BJ (cell line): ENCODE results near the gene LST1. TPM values are rescaled to one million over a fixed set of nuclear protein-coding genes. Genes with fewer than 3 reads are reported as not detected.

ENCODE experiments used
- CTCF ChIA-PET: fragments of 350-600 bp; formaldehyde crosslinking; extraction: SDS; loops from one replicate; lab custom pipeline; 2021; ENCODE audit warnings: antibody characterized with exemption, inconsistent platforms; lab: Yijun Ruan, JAX
- POLR2A ChIA-PET: fragments of 300-600 bp; sonication (Branson Sonifier 250); formaldehyde crosslinking; extraction: SDS; loops from one replicate; lab custom pipeline; 2021; ENCODE audit warnings: antibody characterized with exemption; lab: Charles Lee
- DNase-seq: peaks from one replicate; pipeline ENCODE4 v3.0.0-alpha.2; 2011; ENCODE audit warnings: low read depth
- H3K27me3 ChIP-seq: 2 replicates; pipeline ENCODE4 v1.6.0; 2011; ENCODE audit warnings: low read length; ENCODE audit not compliant: control insufficient read depth, insufficient read depth
- H3K36me3 ChIP-seq: 2 replicates; pipeline ENCODE4 v1.5.1; 2011; ENCODE audit warnings: low read length; ENCODE audit not compliant: control insufficient read depth, insufficient read depth
- H3K4me3 ChIP-seq: 2 replicates; pipeline ENCODE4 v1.5.1; 2011; ENCODE audit warnings: low read depth, mild to moderate bottlenecking, control low read depth, low read length
- polyA plus RNA-seq: library from polyadenylated mRNA; depleted of rRNA; stranded (reverse); fragments of >200 nt; gene quantifications from 2 replicates; pipeline ENCODE4 v1.2.3, GENCODE V29; 2011
- TF ChIP-seq, protein P1 (sequence below): IDR thresholded peaks from 2 replicates; pipeline ENCODE4 v1.5.1; 2011; ENCODE audit warnings: low read depth, mild to moderate bottlenecking, control low read depth, inconsistent platforms, low read length, moderate library complexity; ENCODE audit not compliant: insufficient read depth

LST1 gene
- polyA plus RNA-seq, 1 experiment, result 0.42 TPM

- H3K27me3 ChIP-seq, result peaks cover 1% of the 10 kb centered on the region
- TF ChIP-seq, protein P1, sequence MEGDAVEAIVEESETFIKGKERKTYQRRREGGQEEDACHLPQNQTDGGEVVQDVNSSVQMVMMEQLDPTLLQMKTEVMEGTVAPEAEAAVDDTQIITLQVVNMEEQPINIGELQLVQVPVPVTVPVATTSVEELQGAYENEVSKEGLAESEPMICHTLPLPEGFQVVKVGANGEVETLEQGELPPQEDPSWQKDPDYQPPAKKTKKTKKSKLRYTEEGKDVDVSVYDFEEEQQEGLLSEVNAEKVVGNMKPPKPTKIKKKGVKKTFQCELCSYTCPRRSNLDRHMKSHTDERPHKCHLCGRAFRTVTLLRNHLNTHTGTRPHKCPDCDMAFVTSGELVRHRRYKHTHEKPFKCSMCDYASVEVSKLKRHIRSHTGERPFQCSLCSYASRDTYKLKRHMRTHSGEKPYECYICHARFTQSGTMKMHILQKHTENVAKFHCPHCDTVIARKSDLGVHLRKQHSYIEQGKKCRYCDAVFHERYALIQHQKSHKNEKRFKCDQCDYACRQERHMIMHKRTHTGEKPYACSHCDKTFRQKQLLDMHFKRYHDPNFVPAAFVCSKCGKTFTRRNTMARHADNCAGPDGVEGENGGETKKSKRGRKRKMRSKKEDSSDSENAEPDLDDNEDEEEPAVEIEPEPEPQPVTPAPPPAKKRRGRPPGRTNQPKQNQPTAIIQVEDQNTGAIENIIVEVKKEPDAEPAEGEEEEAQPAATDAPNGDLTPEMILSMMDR, result no peak
- H3K36me3 ChIP-seq, result no peaks in the 10 kb centered on the region
- DNase-seq, result no peak
- CTCF ChIA-PET, result interaction anchor here (1.0 to 5.3 kb wide), 6 partner anchors 8 to 28 kb away, joined by 3 to 35 read pairs (median 4); partner anchors contain the start of gene NFKBIL1
- H3K4me3 ChIP-seq, result no peak overlapping the region
- POLR2A ChIA-PET, result no interaction called here
Measured at GRCh38 chr6:31573239-31574105, 12.6 kb upstream of the LST1 start.

GRCh38 chr6:31574106-31575061, 11.7 kb upstream of the LST1 start:
- H3K4me3 ChIP-seq, result no peak overlapping the region
- peaks cover 1% of the 10 kb centered on the region for H3K27me3 ChIP-seq
- ChIA-PET CTCF (interaction anchor here (0.9 to 5.3 kb wide), 6 partner anchors 9 to 29 kb away, joined by 3 to 35 read pairs (median 4); partner anchors contain the start of gene NFKBIL1), POLR2A (interaction anchor here (0.6 kb wide), 1 partner anchor 19 kb away, joined by 3 read pairs; no protein-coding TSS in a partner anchor)
- no peaks in the 10 kb centered on the region for H3K36me3 ChIP-seq
- TF ChIP-seq, protein P1, result no peak
- no peak for DNase-seq

DNA sequence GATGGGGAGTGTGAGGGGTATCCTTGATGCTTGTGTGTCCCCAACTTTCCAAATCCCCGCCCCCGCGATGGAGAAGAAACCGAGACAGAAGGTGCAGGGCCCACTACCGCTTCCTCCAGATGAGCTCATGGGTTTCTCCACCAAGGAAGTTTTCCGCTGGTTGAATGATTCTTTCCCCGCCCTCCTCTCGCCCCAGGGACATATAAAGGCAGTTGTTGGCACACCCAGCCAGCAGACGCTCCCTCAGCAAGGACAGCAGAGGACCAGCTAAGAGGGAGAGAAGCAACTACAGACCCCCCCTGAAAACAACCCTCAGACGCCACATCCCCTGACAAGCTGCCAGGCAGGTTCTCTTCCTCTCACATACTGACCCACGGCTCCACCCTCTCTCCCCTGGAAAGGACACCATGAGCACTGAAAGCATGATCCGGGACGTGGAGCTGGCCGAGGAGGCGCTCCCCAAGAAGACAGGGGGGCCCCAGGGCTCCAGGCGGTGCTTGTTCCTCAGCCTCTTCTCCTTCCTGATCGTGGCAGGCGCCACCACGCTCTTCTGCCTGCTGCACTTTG, 10.7 kb upstream of the LST1 start, which contains the start of gene TNF:
TNF (plus strand) TSS at position 231 of the 567 bp plus-strand sequence; CDS start at position 408, 177 bp downstream.
- Histone ChIP-seq H3K36me3 (no peaks in the 10 kb centered on the region), H3K27me3 (no peaks in the 10 kb centered on the region; the same call in 1 of the 2 replicates), H3K4me3 (no peak within 1 kb of the TSS)
- TF ChIP-seq, protein P1, result no peak
- no peak for DNase-seq
- ChIA-PET POLR2A (no interaction called here), CTCF (interaction anchor here (1.1 to 5.3 kb wide), 4 partner anchors 8 to 26 kb away, joined by 3 to 35 read pairs (median 10); partner anchors contain the start of gene NFKBIL1)

DNA sequence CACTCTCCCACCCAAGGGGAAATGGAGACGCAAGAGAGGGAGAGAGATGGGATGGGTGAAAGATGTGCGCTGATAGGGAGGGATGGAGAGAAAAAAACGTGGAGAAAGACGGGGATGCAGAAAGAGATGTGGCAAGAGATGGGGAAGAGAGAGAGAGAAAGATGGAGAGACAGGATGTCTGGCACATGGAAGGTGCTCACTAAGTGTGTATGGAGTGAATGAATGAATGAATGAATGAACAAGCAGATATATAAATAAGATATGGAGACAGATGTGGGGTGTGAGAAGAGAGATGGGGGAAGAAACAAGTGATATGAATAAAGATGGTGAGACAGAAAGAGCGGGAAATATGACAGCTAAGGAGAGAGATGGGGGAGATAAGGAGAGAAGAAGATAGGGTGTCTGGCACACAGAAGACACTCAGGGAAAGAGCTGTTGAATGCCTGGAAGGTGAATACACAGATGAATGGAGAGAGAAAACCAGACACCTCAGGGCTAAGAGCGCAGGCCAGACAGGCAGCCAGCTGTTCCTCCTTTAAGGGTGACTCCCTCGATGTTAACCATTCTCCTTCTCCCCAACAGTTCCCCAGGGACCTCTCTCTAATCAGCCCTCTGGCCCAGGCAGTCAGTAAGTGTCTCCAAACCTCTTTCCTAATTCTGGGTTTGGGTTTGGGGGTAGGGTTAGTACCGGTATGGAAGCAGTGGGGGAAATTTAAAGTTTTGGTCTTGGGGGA, 10.0 kb upstream of the LST1 start:
- CTCF ChIA-PET, result interaction anchor here (1.1 to 15.5 kb wide), 4 partner anchors 8 to 28 kb away, joined by 3 to 156 read pairs (median 20); partner anchors contain the start of genes ATP6V1G2 and NFKBIL1
- no peak for DNase-seq
- Histone ChIP-seq H3K27me3 (no peaks in the 10 kb centered on the region; the same call in 1 of the 2 replicates), H3K36me3 (no peaks in the 10 kb centered on the region), H3K4me3 (no peak overlapping the region)
- TF ChIP-seq, protein P1, result no peak
- POLR2A ChIA-PET, result no interaction called here
